H1 (cell line): Measurements from ENCODE around the gene RIPOR3. TPM values are rescaled to one million over a fixed set of nuclear protein-coding genes. Genes with fewer than 3 reads are reported as not detected.

ENCODE experiments used
- KDM4A ChIP-seq: IDR thresholded peaks from one replicate; pipeline ENCODE4 v1.7.1; 2012; ENCODE audit warnings: low read depth, mild to moderate bottlenecking, moderate library complexity, low read length, inconsistent platforms; ENCODE audit not compliant: severe bottlenecking
- MAFK ChIP-seq: IDR thresholded peaks from 2 replicates; pipeline ENCODE4 v1.6.1; 2012; ENCODE audit warnings: low read depth, mild to moderate bottlenecking, improper control_type of control experiment, low read length
- polyA plus RNA-seq, 7 experiments: library from polyadenylated mRNA; depleted of rRNA in 3 of 7; stranded (reverse) in 5 of 7; unstranded in 2 of 7; fragments of >200 nt in 5 of 7; fragments of 200-250 nt in 2 of 7; gene quantifications; 1 replicate in 5 of 7; 2 replicates in 1 of 7; 4 replicates in 1 of 7; pipeline versions ENCODE4 v1.2.1 to v1.2.3, GENCODE V29; 2011 to 2013; ENCODE audit warnings: missing spikeins in 2 of 7, mixed read lengths in 2 of 7
- total RNA-seq: library from RNA; stranded (reverse); fragmentation: NEBNext Ultra II Directional; extraction: Animal tissue kit (Norgen Biotek cat#: 25700); gene quantifications from 2 replicates; pipeline ENCODE4 v1.2.1, GENCODE V29; 2021
- TF ChIP-seq, protein P1 (sequence below), 3 experiments: IDR thresholded peaks; 1 replicate in 2 of 3; 2 replicates in 1 of 3; pipeline versions ENCODE4 v1.5.1 to v1.6.1; 2011; ENCODE audit warnings: low read length in 3 of 3, mild to moderate bottlenecking in 3 of 3, inconsistent platforms in 2 of 3, low read depth in 1 of 3, moderate library complexity in 1 of 3; ENCODE audit not compliant: insufficient read depth in 1 of 3; ENCODE audit errors: control extremely low read depth in 1 of 3

RIPOR3 gene
- total and polyA plus RNA-seq, 2 of the 8 experiments (the other 6 are each of a cell fraction or from before 2014, with no cell fraction given) = 3.6 to 4.5 TPM

DNA sequence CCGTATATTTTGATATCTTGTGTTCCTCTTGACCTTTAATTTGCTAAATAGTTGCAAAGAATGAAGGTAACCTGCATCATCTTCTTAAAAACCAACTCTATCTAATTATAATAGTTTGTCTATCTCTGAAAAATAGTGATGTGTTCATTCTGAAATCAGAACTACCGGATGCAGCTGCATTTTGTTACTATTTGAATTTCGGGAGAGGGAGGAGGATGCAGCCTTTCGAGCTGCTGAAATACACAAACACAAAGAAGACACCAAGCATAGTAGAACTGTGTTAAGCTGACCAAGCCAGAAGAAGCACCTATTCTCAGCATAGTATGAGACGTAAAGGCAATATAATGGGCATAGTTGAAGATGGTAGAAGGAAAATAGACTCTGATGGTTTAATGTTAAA is 148.0 kb downstream of the RIPOR3 start (continued):
- TF ChIP-seq, protein P1, sequence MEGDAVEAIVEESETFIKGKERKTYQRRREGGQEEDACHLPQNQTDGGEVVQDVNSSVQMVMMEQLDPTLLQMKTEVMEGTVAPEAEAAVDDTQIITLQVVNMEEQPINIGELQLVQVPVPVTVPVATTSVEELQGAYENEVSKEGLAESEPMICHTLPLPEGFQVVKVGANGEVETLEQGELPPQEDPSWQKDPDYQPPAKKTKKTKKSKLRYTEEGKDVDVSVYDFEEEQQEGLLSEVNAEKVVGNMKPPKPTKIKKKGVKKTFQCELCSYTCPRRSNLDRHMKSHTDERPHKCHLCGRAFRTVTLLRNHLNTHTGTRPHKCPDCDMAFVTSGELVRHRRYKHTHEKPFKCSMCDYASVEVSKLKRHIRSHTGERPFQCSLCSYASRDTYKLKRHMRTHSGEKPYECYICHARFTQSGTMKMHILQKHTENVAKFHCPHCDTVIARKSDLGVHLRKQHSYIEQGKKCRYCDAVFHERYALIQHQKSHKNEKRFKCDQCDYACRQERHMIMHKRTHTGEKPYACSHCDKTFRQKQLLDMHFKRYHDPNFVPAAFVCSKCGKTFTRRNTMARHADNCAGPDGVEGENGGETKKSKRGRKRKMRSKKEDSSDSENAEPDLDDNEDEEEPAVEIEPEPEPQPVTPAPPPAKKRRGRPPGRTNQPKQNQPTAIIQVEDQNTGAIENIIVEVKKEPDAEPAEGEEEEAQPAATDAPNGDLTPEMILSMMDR (IDR thresholded peaks at IDR 0.05; ENCODE audit: control extremely low read depth in 1 of 3, insufficient read depth in 1 of 3, low read depth in 1 of 3, low read length in 3 of 3) = no peak
- no peak for TF ChIP-seq MAFK
- no peak for TF ChIP-seq KDM4A
